ENCODE results near the gene COL18A1.

COL18A1 gene

GRCh38 chr21:45384656-45385548, 20.1 kb upstream of the COL18A1 start:
- Histone ChIP-seq H3K9me3 (ENCODE audit: control insufficient read depth, insufficient read depth, low read length) (no peaks in the 10 kb centered on the region), H3K27ac (ENCODE audit: low read depth, low read length) (no peak overlapping the region), H3K27me3 (ENCODE audit: control insufficient read depth, insufficient read depth, low read length) (no peaks in the 10 kb centered on the region), H3K4me3 (ENCODE audit: low read depth, low read length) (no peak overlapping the region), H3K9ac (ENCODE audit: low read depth, low read length) (no peak overlapping the region), H3K4me1 (ENCODE audit: control insufficient read depth, insufficient read depth, low read length) (peaks cover 5% of the 10 kb centered on the region; the same call in 1 of the 2 replicates), H3K36me3 (ENCODE audit: control insufficient read depth, insufficient read depth, low read length) (no peaks in the 10 kb centered on the region)

- no peak overlapping the region for H3K4me3 ChIP-seq (ENCODE audit: low read depth, low read length)
- no peaks in the 10 kb centered on the region for H3K36me3 ChIP-seq (ENCODE audit: control insufficient read depth, insufficient read depth, low read length)
- no peak overlapping the region for H3K9ac ChIP-seq (ENCODE audit: low read depth, low read length)
- peaks cover 5% of the 10 kb centered on the region; the same call in 1 of the 2 replicates for H3K4me1 ChIP-seq (ENCODE audit: control insufficient read depth, insufficient read depth, low read length)
- H3K27ac ChIP-seq (ENCODE audit: low read depth, low read length): no peak overlapping the region
- no peaks in the 10 kb centered on the region for H3K9me3 ChIP-seq (ENCODE audit: control insufficient read depth, insufficient read depth, low read length)
- H3K27me3 ChIP-seq (ENCODE audit: control insufficient read depth, insufficient read depth, low read length): no peaks in the 10 kb centered on the region
Observed at GRCh38 chr21:45385549-45386050, 19.4 kb upstream of the COL18A1 start.

- no peak overlapping the region for H3K27ac ChIP-seq (ENCODE audit: low read depth, low read length)
- H3K4me1 ChIP-seq (ENCODE audit: control insufficient read depth, insufficient read depth, low read length): peaks cover 5% of the 10 kb centered on the region; the same call in 1 of the 2 replicates
- H3K36me3 ChIP-seq (ENCODE audit: control insufficient read depth, insufficient read depth, low read length): no peaks in the 10 kb centered on the region
- no peak overlapping the region for H3K4me3 ChIP-seq (ENCODE audit: low read depth, low read length)
- H3K27me3 ChIP-seq (ENCODE audit: control insufficient read depth, insufficient read depth, low read length): no peaks in the 10 kb centered on the region
- no peak overlapping the region for H3K9ac ChIP-seq (ENCODE audit: low read depth, low read length)
- no peaks in the 10 kb centered on the region for H3K9me3 ChIP-seq (ENCODE audit: control insufficient read depth, insufficient read depth, low read length)
Observed at GRCh38 chr21:45386336-45386727, 18.6 kb upstream of the COL18A1 start.

- H3K4me1 ChIP-seq (ENCODE audit: control insufficient read depth, insufficient read depth, low read length): peaks cover 5% of the 10 kb centered on the region; the same call in 1 of the 2 replicates
- H3K36me3 ChIP-seq (ENCODE audit: control insufficient read depth, insufficient read depth, low read length): no peaks in the 10 kb centered on the region
- no peak overlapping the region for H3K27ac ChIP-seq (ENCODE audit: low read depth, low read length)
- no peak overlapping the region for H3K4me3 ChIP-seq (ENCODE audit: low read depth, low read length)
- H3K9me3 ChIP-seq (ENCODE audit: control insufficient read depth, insufficient read depth, low read length): no peaks in the 10 kb centered on the region
- H3K9ac ChIP-seq (ENCODE audit: low read depth, low read length): no peak overlapping the region
- no peaks in the 10 kb centered on the region for H3K27me3 ChIP-seq (ENCODE audit: control insufficient read depth, insufficient read depth, low read length)
Observed at GRCh38 chr21:45386728-45387371, 18.1 kb upstream of the COL18A1 start.

- H3K36me3 ChIP-seq (ENCODE audit: control insufficient read depth, insufficient read depth, low read length): no peaks in the 10 kb centered on the region
Observed at GRCh38 chr21:45387506-45387905, 17.5 kb upstream of the COL18A1 start.

GRCh38 chr21:45388011-45388521, 16.9 kb upstream of the COL18A1 start:
- H3K36me3 ChIP-seq (ENCODE audit: control insufficient read depth, insufficient read depth, low read length): no peaks in the 10 kb centered on the region
- no peak overlapping the region for H3K9ac ChIP-seq (ENCODE audit: low read depth, low read length)
- no peak overlapping the region for H3K4me3 ChIP-seq (ENCODE audit: low read depth, low read length)
- no peaks in the 10 kb centered on the region for H3K27me3 ChIP-seq (ENCODE audit: control insufficient read depth, insufficient read depth, low read length)
- H3K4me1 ChIP-seq (ENCODE audit: control insufficient read depth, insufficient read depth, low read length): peaks cover 5% of the 10 kb centered on the region; the same call in 1 of the 2 replicates
- H3K9me3 ChIP-seq (ENCODE audit: control insufficient read depth, insufficient read depth, low read length): no peaks in the 10 kb centered on the region
- no peak overlapping the region for H3K27ac ChIP-seq (ENCODE audit: low read depth, low read length)

More at GRCh38 chr21:45387506-45387905, 17.5 kb upstream of the COL18A1 start:
- no peak overlapping the region for H3K9ac ChIP-seq (ENCODE audit: low read depth, low read length)
- peaks cover 5% of the 10 kb centered on the region; the same call in 1 of the 2 replicates for H3K4me1 ChIP-seq (ENCODE audit: control insufficient read depth, insufficient read depth, low read length)
- no peaks in the 10 kb centered on the region for H3K27me3 ChIP-seq (ENCODE audit: control insufficient read depth, insufficient read depth, low read length)
- no peak overlapping the region for H3K27ac ChIP-seq (ENCODE audit: low read depth, low read length)
- H3K9me3 ChIP-seq (ENCODE audit: control insufficient read depth, insufficient read depth, low read length): no peaks in the 10 kb centered on the region
- H3K4me3 ChIP-seq (ENCODE audit: low read depth, low read length): no peak overlapping the region

GRCh38 chr21:45388611-45389296, 16.2 kb upstream of the COL18A1 start:
- H3K27ac ChIP-seq (ENCODE audit: low read depth, low read length): no peak overlapping the region
- H3K27me3 ChIP-seq (ENCODE audit: control insufficient read depth, insufficient read depth, low read length): no peaks in the 10 kb centered on the region
- H3K4me3 ChIP-seq (ENCODE audit: low read depth, low read length): no peak overlapping the region
- no peak overlapping the region for H3K9ac ChIP-seq (ENCODE audit: low read depth, low read length)
- no peaks in the 10 kb centered on the region for H3K36me3 ChIP-seq (ENCODE audit: control insufficient read depth, insufficient read depth, low read length)
- no peaks in the 10 kb centered on the region for H3K9me3 ChIP-seq (ENCODE audit: control insufficient read depth, insufficient read depth, low read length)
- no peaks in the 10 kb centered on the region for H3K4me1 ChIP-seq (ENCODE audit: control insufficient read depth, insufficient read depth, low read length)

GRCh38 chr21:45390121-45390751, 14.7 kb upstream of the COL18A1 start:
- Histone ChIP-seq H3K27me3 (ENCODE audit: control insufficient read depth, insufficient read depth, low read length) (no peaks in the 10 kb centered on the region), H3K9ac (ENCODE audit: low read depth, low read length) (no peak overlapping the region), H3K27ac (ENCODE audit: low read depth, low read length) (no peak overlapping the region), H3K4me1 (ENCODE audit: control insufficient read depth, insufficient read depth, low read length) (no peaks in the 10 kb centered on the region), H3K4me3 (ENCODE audit: low read depth, low read length) (no peak overlapping the region), H3K9me3 (ENCODE audit: control insufficient read depth, insufficient read depth, low read length) (no peaks in the 10 kb centered on the region), H3K36me3 (ENCODE audit: control insufficient read depth, insufficient read depth, low read length) (no peaks in the 10 kb centered on the region)

GRCh38 chr21:45390831-45391742, 13.9 kb upstream of the COL18A1 start:
- H3K27ac ChIP-seq (ENCODE audit: low read depth, low read length): no peak overlapping the region
- no peaks in the 10 kb centered on the region for H3K4me1 ChIP-seq (ENCODE audit: control insufficient read depth, insufficient read depth, low read length)
- H3K4me3 ChIP-seq (ENCODE audit: low read depth, low read length): no peak overlapping the region
- H3K27me3 ChIP-seq (ENCODE audit: control insufficient read depth, insufficient read depth, low read length): no peaks in the 10 kb centered on the region
- H3K36me3 ChIP-seq (ENCODE audit: control insufficient read depth, insufficient read depth, low read length): no peaks in the 10 kb centered on the region
- H3K9ac ChIP-seq (ENCODE audit: low read depth, low read length): no peak overlapping the region
- H3K9me3 ChIP-seq (ENCODE audit: control insufficient read depth, insufficient read depth, low read length): no peaks in the 10 kb centered on the region
